HG03469 (cell line): ENCODE results near the gene EXOC3.
"Not testable (repeated sequence)": the region's sequence is repeated elsewhere in the genome, so short reads cannot be mapped to it uniquely, and the experiment has no call there.

ENCODE experiments used
- ATAC-seq: cut with Tn5 transposase; IDR thresholded peaks from one replicate; pipeline ENCODE4 v1.9.1; 2021; ENCODE audit warnings: mild to moderate bottlenecking, moderate library complexity, moderate number of reproducible peaks; ENCODE audit not compliant: unreplicated experiment

Gene EXOC3

DNA sequence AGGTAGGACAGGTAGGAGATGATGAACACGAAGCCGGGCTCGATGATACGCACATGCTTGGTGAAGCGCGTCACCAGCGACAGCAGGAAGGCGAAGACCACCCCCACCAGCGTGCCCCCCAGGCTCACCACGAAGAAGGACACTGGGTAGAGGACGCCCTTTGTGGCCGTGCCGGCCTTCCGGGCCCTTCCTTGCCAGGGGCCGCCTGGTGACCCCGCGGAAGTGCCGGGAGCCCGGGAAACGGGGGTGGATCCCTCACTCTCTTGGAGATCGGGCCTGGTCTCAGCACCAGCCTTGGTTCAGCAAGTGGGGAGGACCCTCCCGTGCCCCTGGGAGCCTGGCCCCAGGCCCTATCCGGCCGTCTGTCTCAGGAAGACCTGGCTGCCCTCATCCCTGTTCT lies 41.6 kb downstream of the EXOC3 start:
- no peak for ATAC-seq

GRCh38 chr5:485113-485945 lies 42.4 kb downstream of the EXOC3 start:
- ATAC-seq, result no peak

DNA sequence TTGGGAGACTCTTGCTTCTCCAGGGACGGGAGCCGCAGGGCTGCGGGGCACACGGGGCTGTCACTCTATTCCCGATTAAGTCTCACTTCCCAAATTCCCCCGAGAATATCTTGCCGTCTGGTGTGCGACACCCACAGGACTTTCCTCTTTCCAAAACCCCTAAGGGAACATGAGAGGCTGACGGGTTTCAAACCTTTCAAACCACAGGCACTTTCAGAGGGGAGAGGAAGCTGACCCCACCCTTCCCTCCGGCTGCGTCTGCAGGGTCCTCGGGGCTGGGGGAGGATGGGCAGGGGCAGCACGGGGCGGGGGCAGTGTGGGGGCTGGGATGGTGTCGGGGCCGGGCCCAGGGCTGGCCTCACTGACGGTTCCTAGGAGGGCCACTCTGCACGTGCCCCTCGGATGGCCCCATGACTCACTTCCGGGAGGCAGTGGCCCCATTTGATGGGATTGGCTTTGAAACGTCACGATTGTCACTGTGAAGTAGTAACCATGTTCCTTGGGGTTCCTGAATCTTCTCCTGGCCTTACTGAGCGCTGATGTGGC lies 43.0 kb downstream of the EXOC3 start:
- no peak for ATAC-seq

- ATAC-seq, result not testable (repeated sequence)
These were observed 43.6 kb downstream of the EXOC3 start for GRCh38 chr5:486597-486996.

DNA sequence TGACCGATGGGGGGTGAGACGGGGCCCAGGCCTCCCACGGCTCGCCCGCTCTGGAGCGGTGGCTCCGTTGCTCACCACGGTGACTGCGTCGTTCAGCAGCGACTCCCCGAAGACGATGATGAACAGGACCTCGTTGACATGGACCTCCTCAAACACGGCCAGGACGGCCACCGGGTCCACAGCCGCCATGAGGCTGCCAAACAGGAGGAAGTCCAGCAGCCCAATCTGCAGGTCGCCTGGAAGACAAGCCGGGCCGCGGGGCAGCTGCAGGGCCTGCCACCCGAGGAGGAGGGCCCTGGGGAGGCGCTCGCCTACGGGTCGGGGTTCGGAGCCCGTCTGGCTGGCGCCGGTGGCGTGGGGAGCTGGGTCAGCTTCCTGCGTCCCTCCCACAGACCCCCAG lies 45.3 kb downstream of the EXOC3 start:
- ATAC-seq, result no peak

- no peak for ATAC-seq
These were observed 46.0 kb downstream of the EXOC3 start for GRCh38 chr5:488744-489688.

DNA sequence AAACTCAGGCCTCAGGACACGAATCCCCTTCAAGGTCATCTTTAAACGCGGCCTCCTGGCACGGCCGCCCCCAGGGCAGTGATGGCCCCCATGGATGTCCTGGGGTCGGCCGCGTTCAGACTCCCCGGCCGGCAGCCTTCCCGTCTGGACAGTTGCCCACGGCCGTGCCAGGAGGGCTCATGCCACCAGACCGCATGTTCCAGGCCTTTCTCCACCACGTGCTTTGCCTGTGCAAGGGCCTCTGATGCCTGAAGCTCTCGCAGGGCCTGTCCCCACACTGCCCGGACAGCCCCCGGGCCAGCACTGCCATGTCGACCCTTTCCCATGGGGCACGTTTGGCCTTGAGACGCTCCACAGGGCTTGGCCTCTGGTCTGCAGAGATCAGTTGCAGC lies 46.7 kb downstream of the EXOC3 start:
- no peak for ATAC-seq

DNA sequence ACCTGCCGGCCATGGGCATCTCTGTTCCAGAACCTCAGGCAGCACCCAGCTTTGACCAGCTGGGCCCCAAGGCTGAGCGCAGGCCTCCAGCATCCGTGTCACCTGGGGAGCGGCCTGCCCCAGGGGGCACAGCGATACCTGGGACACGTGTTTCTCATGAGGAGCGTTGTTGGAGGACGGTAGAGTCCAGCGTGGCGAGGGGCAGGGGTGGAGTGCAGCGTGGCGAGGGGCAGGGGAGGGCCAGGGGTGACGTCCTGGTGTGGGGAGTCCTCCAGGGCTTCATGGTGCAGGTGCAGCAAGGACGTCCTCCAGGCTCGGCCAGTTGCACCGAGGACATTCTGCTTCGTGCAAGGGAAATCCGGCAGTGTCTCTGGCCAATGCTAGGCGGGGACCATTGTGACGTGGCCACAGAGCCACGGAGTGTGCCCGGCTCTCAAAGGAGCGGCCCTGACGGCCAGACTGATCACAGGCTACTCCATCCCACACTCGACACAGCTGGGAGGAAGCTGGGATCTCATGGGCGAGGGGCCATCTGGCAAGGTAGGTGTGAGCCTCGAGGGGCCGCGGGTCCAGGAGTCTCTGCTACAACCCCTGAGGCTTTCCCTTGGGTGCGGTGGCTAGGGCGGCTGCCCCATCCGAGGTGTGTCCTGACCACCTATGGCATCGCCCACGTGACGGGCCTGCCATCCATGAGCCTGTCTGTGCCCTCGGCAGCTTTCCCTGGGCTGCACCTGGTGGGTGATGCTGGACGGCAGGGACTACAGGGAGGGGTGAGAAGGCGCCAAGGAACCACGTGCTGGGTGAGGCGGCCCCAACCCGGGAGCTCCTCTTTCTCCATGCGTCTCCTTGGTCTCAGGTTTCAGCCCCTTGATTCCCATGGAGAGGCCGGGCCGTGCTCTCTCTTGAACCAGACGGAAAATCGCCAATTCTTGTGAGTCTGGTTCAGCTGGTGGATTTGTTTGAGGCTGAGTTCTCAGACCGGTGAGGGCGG lies 47.4 kb downstream of the EXOC3 start:
- no peak for ATAC-seq

DNA sequence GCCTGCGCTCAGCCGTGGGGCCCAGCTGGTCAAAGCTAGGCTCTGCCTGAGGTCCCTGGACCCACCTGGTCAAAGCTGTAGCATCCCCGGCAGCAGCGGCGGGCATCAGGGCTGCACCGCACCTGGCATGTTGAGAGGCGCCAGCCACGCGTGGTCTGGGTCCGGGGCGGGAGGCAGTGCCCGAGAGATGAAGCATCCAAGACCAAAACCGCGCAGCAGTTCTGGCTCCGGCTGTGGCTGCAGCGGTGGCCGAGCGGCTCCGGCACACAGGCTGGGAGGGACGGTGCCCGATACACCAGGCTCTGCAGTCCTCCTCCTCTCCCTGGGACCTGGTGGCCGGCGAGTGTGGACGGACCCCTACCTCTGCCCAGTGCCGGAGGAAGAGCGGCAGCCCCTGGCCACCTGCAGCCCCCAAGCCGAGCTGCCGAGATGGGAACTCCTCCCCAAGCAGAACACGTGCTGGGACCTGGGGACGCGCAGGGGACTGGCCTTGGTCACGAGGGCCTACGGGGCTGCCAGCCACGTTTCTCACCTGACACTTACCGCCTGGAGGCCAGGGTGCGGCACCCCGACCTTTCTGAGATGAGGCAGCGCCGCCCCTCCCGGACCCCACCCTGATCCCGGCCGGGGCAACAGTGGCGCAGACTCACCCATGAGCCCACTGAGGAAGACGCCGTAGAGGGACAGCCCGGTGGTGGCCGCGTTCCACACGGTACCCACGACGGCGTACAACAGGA lies 48.3 kb downstream of the EXOC3 start:
- ATAC-seq, result no peak

- ATAC-seq, result no peak
These were observed 48.8 kb downstream of the EXOC3 start for GRCh38 chr5:491856-492155.

DNA sequence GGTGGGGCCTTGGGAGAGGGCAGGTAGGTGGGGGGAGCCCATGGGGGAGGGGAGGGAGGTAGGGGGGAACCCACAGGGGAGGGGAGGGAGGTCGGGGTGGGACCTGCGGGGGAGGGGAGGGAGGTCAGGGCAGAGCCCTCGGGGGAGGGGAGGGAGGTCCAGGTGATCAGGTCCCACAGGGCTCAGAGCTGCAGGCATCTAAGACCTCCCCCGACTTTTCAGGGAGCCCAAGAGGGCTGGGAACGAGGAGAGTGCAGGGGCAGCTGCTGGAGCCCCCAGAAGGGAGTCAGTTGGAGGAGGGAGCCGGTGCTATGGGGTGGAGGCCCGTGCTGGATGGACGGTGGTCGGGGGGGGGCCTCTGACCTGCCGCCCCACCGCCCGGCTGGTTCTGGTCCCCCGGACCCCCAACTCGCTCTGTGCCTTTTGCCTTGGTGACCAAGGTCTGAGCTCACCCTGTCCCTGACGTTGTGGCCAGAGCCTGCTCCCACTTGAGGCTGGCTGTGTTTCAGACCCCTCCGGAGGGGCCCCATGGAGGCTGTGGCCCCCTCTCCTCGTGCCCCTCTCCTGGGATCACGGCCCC lies 49.4 kb downstream of the EXOC3 start:
- ATAC-seq, result no peak

DNA sequence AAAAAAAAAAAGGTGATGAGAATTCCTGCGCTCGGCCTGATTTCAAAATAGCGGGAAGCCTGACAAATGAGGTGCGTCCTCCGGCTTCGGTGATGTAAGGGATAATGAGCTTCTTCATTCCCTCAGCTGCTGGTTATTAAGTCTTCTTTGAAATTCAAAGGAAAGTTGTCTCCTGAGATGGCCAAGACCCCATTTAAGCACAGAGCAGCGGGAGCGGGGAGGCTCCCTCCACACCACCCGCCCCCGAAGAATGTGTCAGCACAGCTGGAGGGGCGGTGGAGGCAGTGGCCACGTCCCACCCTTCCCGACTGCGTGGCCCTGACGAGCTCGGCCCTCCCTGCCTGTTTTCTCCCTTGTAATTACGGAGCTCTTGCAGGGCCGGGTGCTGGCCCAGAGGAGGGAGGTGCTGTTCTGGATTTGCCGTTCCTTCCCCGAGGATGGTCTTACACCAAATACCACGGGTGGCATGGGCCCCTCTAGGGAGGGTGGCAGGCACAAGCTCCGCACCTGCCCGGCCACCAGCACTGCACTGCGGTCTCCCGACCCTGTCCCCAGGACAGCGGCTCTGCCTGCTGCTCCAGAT lies 50.2 kb downstream of the EXOC3 start:
- ATAC-seq, result no peak

GRCh38 chr5:493758-494157 lies 50.8 kb downstream of the EXOC3 start:
- no peak for ATAC-seq

DNA sequence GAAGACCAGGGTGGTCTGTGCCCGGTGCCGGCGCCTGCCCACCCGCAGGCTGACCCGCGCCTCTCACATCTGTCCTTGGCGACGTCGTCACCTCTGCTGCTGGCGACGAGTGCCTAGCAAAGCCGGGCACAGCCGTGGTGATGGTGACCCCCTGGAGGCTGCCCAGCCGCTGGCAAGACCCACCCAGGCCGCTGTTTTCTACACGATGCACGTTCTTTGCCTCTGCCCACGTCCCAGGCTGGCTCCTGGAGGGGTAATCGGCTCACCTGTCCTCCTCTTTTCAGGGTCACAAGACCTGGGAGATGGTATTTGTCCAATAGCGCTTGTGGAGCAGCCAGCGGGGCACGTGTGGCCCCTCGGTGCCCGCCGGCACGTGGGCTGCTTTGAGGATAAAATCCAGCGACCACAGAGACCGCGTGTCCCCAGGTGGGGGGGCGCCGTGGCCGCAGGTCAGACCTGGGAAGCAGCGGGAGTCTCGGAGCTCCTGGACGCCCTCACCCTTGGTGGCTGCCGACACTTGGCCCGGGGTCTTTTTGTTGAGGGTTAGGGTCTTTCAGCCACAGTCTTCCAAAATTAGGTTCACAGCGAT lies 51.8 kb downstream of the EXOC3 start:
- ATAC-seq, result no peak

DNA sequence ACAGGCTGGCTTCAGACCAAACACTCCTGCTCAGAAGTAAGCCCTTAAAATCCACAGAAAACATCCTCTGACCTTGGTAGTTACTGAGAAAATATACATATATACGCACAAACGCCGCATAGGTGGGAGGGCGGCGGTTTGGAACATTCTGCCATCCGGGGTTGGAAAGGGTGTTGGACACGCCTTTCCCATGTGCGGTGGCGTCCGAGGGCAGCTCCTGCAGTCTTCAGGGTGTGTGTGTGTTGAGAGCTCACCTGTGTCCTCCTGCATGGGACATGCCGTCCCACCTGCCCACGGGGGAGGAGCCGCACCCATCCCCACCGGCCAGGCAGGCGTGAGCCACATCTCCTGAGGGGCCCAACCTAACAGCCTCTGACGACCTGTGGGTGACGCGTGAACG lies 53.1 kb downstream of the EXOC3 start:
- no peak for ATAC-seq

GRCh38 chr5:497090-497700 lies 54.2 kb downstream of the EXOC3 start:
- ATAC-seq, result no peak

GRCh38 chr5:497871-498509 lies 55.0 kb downstream of the EXOC3 start:
- ATAC-seq, result no peak
